ENCODE results near the gene PNRC2. TPM values are rescaled to one million over a fixed set of nuclear protein-coding genes. Genes with fewer than 3 reads are reported as not detected.

PNRC2 gene
- total and polyA plus RNA-seq, 10 of the 15 experiments (the other 5 are each of a cell fraction or from before 2014, with no cell fraction given) = 106 to 205 (median 163) TPM

GRCh38 chr1:23915466-23915865 lies 44.2 kb upstream of the PNRC2 start (continued):
- TF ChIP-seq RCOR1 (conservative IDR thresholded peaks at IDR 0.05; ENCODE audit: low read depth, low read length) = no peak
- TF ChIP-seq ZNF384 (IDR thresholded peaks at IDR 0.05; ENCODE audit: borderline replicate concordance, low read depth, low read length) = peak; percentile 85
- no peak for TF ChIP-seq SMARCA5 (IDR thresholded peaks at IDR 0.05)

- ChIA-PET SMC1A (ENCODE audit: uncharacterized antibody, unreplicated experiment) (interaction anchor here (0.6 to 4.4 kb wide), 32 partner anchors 9 to 279 kb away, joined by 3 to 117 read pairs (median 6); partner anchors contain the start of genes FUCA1, HMGCL, PITHD1 and PNRC2), RAD21 (ENCODE audit: unreplicated experiment) (interaction anchor here (0.6 to 3.8 kb wide), 39 partner anchors 9 to 371 kb away, joined by 3 to 175 read pairs (median 4); partner anchors contain the start of genes FUCA1, GALE, HMGCL and PITHD1), CTCF (interaction anchor here (0.5 to 4.2 kb wide), 57 partner anchors 10 to 371 kb away, joined by 3 to 220 read pairs (median 5); partner anchors contain the start of genes FUCA1, HMGCL, PITHD1 and RPL11), POLR2A (interaction anchor here (0.5 to 2.5 kb wide), 10 partner anchors 11 to 145 kb away, joined by 3 to 14 read pairs (median 4); partner anchors contain the start of genes HMGCL and PITHD1)
- BruUV-seq (replicated peaks) = no TSS peak
- Histone ChIP-seq H3K27ac (ENCODE audit: control insufficient read depth, insufficient read depth) (peak overlapping the region; percentile 71), H2AFZ (ENCODE audit: control insufficient read depth, low read depth, low read length) (peak overlapping the region; percentile 78), H3K4me3 (no peak overlapping the region), H3K27me3 (replicated peaks in 1 of 2; ENCODE audit: control insufficient read depth in 2 of 2, insufficient read depth in 2 of 2, low read length in 1 of 2) (no peaks in the 10 kb centered on the region), H3K9ac (ENCODE audit: control insufficient read depth, insufficient read depth, low read length) (peak overlapping the region; percentile 46), H3K4me1 (ENCODE audit: control insufficient read depth, insufficient read depth, low read length) (peaks cover 31% of the 10 kb centered on the region), H3K9me3 (replicated peaks; ENCODE audit: control insufficient read depth, insufficient read depth, low read length) (no peaks in the 10 kb centered on the region), H3K36me3 (ENCODE audit: control insufficient read depth in 2 of 2, insufficient read depth in 2 of 2, low read length in 1 of 2) (no peaks in the 10 kb centered on the region), H3K4me2 (ENCODE audit: control insufficient read depth, insufficient read depth) (peak overlapping the region; percentile 73), H3K79me2 (ENCODE audit: control insufficient read depth, insufficient read depth, low read length) (peaks cover 21% of the 10 kb centered on the region), H4K20me1 (ENCODE audit: control insufficient read depth, insufficient read depth) (no peaks in the 10 kb centered on the region)
- intact Hi-C loops (cut with micrococcal nuclease; ENCODE audit: unreplicated experiment) (loop anchor here (1.0 to 2.0 kb wide), 3 partner anchors 48 to 144 kb away; partner anchors contain the start of gene FUCA1), in situ Hi-C loops (cut with MboI) (loop anchor here (5.0 kb wide), 2 partner anchors 109 to 144 kb away; no protein-coding TSS in a partner anchor)
- DNase-seq (ENCODE audit: low read depth, low spot score) (peak; percentile 53), ATAC-seq (peak; percentile 90), FAIRE-seq (peak; percentile 88)
- 0% methylated on average over 12 of the region's 12 CpGs for WGBS (ENCODE audit: insufficient coverage, insufficient replicate concordance, low lambda C conversion rate, missing lambda C conversion rate)
- no peak for TF ChIP-seq CEBPB (IDR thresholded peaks at IDR 0.05; ENCODE audit: borderline replicate concordance in 1 of 2, low read depth in 2 of 2, low read length in 2 of 2)
- TF ChIP-seq MEF2A (IDR thresholded peaks at IDR 0.05; ENCODE audit: insufficient read depth, low read depth, low read length) = 0 out of 2 replicates have a peak, but pooled peaks have one; percentile 14
- TF ChIP-seq GABPA (IDR thresholded peaks at IDR 0.05; ENCODE audit: low read depth) = no peak
- no peak for TF ChIP-seq BRCA1 (IDR thresholded peaks at IDR 0.05; ENCODE audit: low read depth, low read length)
- TF ChIP-seq SUZ12 (IDR thresholded peaks at IDR 0.05; ENCODE audit: unreplicated experiment) = no peak
- no peak for TF ChIP-seq FOXK2 (IDR thresholded peaks at IDR 0.05)
- no peak for TF ChIP-seq ESRRA (IDR thresholded peaks at IDR 0.05; ENCODE audit: low read length)
- TF ChIP-seq STAT3 (IDR thresholded peaks at IDR 0.05; ENCODE audit: low read depth, low read length) = no peak
- TF ChIP-seq IRF5 (IDR thresholded peaks at IDR 0.05; ENCODE audit: borderline replicate concordance) = no peak
- no peak for TF ChIP-seq BCL11A (IDR thresholded peaks at IDR 0.05; ENCODE audit: low read depth, low read length)
- 0 out of 2 replicates have a peak, but pooled peaks have one; percentile 23 for TF ChIP-seq ATF3 (IDR thresholded peaks at IDR 0.05; ENCODE audit: borderline replicate concordance, extremely low read depth, low read depth, low read length)
- no peak for TF ChIP-seq USF2 (IDR thresholded peaks at IDR 0.05; ENCODE audit: borderline replicate concordance, low read depth, low read length)
- TF ChIP-seq TAF1 (IDR thresholded peaks at IDR 0.05; ENCODE audit: borderline replicate concordance, low read depth, low read length) = no peak
- peak; percentile 57; the same call in 1 of the 2 replicates for TF ChIP-seq YY1 (IDR thresholded peaks at IDR 0.05; ENCODE audit: low read depth, low read length)
These were observed 43.2 kb upstream of the PNRC2 start for GRCh38 chr1:23916209-23917131.
